Activated T-cell treated with anti-CD3 and anti-CD28 coated beads for 4 hours (primary cell): ENCODE results near the gene AGMAT.

Source experiments
- DNase-seq: peaks from one replicate; pipeline ENCODE4 v3.0.0-alpha.2; 2020

AGMAT gene, protein sequence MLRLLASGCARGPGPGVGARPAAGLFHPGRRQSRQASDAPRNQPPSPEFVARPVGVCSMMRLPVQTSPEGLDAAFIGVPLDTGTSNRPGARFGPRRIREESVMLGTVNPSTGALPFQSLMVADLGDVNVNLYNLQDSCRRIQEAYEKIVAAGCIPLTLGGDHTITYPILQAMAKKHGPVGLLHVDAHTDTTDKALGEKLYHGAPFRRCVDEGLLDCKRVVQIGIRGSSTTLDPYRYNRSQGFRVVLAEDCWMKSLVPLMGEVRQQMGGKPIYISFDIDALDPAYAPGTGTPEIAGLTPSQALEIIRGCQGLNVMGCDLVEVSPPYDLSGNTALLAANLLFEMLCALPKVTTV

DNA sequence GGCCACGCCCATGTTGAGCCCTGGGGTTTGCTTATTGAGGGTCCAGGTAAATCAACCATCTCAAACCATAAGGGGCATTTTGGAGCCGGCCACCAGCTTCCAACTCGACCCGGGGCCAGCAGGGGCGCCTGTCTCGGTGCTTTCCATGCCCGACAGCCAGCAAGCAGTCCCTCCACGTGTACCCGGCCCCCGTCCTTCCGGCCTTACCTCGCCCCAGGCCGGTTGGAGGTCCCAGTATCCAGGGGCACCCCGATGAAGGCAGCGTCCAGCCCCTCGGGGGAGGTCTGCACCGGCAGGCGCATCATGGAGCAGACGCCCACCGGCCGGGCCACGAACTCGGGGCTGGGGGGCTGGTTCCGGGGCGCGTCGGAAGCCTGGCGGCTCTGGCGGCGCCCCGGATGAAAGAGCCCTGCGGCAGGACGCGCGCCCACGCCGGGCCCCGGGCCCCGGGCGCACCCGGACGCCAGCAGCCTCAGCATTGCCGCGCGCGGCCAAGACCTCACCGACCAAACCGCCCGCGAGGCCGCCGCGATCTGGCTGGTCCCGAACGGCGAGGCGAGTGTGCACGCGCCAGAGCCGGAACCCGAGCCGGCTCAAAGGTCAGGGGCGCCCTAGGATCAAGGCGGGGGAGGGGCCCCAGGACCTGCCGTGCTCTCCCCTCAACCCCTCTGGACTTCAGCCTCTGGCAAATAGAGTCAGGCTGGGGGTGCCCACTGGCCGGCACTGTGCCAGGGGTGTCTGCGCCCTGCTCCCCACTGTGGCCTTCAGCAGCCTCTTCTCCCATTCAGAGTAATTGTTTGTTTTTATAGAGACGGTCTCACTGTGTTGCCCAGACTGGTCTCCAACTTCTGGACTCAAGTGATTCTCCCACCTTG, at the start of gene AGMAT:
AGMAT (minus strand) TSS at position 563 of the 875 bp plus-strand sequence; CDS start at position 479, 84 bp downstream.
- DNase-seq: peak; percentile 38

DNA sequence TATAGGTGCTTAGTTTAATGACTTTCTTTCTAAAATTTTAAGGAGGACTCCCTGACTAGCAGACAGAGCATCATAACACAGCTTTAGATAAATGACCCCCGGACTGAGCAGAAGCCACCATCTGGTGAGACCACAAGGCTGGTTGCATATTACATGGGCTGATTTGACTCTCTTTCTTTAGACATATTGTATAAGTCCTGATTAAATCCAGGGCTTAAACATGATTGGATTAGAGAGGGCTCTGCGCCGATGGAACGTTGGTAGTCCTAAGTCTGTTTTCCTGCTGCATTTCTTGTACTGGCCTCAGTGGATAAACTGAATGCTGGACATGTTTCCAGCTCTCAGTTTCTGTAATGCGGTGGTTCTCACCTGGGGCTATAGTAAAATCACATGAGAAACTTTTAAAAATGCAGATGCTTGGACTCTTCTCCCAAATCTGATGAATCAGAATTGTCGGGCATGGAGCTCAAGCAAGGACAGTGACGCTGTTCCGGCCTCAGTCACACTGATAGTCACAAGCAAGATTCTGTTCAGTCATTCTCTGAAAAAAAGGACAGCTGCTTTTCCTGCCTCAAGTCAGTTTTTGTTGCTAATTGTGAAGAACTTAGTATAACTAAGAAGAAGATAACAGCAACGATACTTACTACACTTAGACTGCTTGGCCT, 49.0 kb upstream of the AGMAT start:
- no peak for DNase-seq

DNA sequence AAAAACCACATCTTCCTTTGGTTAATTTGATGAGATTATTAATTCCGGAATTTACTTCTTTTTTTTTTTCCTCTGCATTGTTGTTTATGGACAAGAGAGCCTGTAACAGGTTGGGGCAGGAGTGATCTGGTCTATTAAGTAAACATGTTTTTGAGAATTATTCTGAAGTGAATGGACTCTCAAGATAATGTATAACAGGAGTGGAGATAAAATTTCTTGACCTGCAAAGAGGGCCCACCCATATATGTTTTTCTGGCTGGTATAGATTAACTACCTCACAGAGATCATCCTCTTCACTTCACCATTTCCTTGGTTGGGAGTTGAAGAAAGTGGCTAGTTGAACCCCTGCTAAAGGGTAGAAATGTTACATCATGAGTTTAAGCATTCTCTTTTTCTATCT, 43.2 kb upstream of the AGMAT start:
- no peak for DNase-seq

DNA sequence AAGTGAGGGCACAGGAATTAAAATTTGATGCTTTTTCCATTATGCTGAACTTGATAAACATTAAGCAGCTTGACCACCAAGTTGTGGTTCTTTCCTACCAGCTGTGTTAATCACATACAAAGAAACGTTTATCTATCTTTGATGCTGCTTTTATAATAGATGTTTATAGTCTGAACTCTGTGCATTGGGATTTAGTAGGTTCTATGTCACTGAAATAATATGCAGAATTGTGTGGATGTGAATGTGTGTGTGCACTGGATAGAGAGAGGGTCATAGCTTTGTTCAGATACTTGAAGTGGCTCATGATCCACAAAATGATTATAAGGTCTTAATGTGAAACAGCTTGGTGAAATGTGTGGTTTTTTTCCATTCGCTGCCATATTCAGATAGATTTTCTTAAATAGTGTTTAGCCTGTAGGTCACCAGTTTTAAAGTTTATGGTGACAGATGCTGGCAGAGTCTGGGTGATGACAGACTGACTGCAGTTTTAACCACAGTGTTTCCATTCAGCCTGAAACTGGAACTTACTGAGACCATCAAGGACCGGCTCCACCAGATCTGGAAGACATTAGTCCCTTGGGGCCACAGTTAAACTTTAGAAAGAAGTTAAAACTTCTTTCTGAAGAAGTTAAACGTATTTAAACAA, 42.6 kb upstream of the AGMAT start:
- DNase-seq: no peak

DNA sequence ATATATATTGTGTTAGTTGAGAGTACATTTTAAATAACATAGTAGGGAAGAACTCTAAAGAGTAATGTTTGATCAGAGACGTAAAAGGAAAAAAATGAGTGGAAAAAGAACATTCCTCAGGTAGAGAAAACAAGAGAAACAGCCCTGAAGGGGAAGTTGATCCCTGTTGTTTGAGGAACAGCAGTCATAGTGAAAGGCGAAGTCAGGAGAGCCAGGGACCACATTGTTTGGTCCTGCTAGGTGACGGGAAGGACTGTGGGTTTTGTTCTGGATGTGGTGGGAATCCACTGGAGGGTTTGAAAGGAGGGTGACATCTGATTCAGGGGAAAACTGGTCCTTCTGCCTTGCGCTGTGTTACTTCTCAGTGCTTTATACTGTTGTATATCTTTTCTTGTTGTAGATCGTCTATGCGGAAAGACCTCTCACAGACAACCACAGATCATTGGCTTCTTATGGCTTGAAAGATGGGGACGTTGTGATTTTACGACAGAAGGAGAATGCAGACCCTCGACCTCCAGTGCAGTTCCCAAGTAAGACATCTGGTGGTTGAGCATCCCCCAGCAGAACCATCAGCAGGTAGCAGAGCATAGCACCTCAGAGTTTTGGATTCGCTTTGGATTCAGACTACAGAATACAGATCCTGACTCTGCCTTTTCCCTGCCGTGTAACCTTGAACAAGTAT, 41.6 kb upstream of the AGMAT start:
- no peak for DNase-seq

DNA sequence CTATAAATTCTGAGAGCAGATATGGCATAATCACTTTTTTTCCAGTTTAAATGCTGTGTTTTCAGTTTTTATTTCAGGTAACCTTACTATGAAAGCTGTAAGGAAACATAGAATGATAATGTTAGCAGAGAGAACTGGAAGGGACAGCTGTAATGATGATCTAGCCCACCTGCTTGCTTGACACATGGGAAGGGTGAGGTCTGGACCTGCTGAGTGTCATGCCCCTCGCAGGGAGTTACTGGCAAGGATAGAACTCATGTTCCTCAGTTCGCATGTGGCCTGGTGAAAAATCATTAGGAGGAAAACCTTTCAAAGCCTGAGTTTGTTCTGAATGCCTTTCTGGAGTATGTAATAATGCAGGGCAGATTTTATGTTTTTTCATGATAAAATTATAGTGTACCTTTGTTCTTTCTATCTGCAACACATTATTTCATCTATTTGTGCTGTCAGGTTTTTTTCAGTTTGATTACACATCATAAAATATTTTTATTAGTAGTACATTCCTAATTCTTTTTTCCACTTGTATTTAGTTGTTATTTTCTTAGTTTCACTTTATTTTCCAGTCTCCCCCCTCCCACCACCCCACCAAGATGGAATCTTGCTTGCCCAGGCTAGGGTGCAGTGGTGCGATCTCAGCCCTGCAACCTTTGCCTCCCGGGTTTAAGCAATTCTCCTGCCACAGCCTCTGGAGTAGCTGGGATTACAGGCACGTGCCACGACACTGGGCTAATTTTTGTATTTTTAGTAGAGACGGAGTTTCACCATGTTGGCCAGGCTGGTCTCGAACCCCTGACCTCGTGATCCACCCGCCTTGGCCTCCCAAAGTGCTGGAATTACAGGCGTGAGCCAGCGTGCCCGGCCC, 40.4 kb upstream of the AGMAT start:
- no peak for DNase-seq

DNA sequence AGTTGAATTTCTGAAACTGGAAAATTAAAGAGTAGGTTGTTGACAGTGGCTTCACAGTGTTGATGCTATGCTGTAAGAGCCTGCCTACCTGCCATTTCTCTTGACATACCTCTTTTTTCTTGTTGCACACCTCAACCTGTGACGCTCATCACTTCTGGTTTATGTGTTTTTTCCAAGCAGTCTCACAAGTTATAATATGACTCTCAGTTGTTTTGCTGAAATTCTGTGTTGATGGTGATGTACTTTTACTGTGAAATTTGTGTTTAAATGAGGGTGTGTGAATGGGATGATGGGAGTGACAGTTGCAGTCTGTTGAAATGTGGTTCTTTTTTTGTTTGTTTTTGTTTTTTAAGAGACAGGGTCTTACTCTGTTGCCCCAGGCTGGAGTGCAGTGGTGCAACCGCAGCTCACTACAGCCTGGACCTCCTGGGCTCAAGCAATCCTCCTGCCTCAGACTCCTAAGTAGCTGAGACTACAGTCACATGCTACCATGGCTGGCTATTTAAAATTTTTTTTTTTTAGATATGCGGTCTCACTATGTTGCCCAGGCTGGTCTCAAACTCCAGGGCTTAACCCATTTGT, 39.4 kb upstream of the AGMAT start:
- no peak for DNase-seq

DNA sequence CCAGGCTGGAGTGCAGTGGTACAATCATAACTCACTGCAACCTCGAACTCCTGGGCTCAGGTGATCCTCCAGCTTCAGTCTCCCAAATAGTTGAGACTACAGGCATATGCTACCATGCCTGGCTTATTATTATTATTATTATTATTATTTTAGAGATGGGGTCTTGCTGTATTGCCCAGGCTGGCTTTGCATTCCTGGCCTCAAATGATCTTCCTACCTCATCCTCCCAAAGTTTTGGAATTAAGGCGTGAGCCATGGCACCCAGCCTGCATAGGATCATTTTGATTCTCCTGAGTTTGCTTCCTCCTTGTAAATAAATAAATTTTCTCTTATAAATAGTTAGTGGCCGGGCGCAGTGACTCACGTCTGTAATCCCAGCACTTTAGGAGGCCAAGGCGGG, 38.6 kb upstream of the AGMAT start:
- DNase-seq: no peak

DNA sequence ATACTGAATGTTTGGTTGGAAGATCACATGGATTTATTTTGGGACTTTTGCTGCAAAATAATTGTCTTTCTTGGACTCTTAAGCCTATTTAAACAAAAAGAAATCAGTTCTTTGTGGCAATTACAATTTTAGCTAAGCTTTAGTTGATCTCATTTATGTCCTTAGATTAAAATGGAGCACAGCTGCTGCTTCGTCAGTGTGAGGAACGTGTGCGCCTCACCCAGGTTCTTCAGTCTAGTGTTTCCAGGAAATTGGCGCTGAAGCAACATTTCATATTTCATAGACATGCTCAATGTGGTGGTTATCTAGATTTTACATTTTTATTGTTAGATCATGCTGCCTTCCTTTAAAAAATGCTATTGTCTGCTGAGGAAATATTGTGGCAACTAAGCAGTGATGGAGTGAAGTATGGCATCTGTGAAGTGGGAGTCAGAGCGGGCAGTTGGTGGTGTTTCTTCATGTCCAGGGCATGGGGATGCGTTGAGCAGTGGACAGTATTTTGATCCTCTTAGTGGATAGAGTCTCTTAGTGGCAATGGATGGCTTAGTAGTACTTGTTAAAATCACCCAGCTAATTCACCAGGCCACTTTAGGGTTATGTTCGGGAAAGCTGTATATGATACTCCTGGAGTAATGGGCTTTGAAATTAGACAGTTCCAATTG, 38.0 kb upstream of the AGMAT start:
- no peak for DNase-seq

DNA sequence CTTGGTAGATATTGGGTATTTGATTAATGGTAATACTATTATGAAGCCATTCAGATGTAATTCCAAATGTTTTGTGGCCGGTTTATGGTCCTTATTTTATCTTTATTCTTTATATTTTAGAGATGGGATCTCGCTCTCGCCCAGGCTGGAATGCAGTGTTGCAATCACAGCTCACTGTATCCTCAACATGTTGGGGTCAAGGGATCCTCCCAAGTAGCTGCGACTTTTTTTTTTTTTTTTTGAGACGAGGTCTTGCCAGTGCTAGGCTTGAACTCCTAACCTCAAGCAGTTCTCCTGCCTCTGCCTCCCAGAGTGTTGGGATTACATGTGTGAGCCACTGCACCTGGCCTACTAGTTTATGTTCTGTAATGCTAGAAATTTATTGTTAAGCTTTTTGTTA, 37.1 kb upstream of the AGMAT start:
- DNase-seq: no peak

DNA sequence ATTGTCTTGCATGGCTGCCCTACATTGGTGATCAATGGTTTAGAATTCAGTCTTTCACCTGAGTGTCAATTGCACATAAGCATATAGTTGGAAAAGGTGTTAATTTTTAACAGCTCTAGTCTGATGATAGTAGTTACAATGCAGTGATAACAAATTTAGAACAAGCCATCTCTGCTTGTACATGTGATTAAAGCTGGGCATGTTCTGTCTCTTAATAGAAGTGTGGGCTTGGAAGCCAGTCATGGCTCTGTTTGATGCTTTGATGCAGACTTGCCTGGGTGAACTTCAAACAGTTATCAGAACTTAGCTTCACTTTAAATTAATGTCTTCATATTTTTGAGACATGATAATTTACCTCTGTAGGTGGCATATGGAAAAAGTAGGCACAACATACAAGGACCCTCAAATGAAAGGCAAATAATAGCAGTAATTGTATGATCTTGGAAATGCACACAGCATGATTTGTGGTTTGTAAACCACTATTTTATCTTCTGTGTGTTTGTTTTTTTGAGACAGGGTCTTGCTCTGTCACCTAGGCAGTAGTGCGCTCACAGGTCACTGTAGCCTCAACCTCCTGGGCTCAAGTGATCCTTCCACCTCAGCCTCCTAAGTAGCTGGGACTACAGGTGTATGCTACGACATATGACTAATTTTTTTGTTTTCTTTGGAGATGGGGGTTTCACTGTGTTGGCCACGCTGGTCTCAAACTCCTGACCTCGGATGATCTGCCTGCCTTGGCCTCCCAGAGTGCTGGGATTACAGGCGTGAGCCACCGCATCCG, 36.2 kb upstream of the AGMAT start:
- DNase-seq: no peak

DNA sequence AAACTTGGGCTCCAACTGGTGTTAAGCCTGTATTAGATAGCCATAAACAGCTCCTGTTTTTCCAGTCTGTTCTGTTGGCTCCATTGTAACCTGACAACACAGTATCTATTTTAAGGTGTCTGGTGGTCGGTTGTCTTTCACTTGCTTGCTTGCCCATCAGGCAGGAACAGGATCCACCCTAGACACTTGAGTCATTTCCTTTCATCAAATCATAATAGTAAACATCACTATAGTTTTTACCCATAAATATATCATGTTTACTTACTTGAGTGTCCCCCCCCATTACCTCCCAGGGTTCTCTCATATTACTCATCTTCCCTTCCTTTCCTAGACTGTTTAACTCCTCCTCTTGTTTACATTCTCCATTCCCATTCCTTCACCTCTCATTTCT, 35.3 kb upstream of the AGMAT start:
- DNase-seq: no peak

DNA sequence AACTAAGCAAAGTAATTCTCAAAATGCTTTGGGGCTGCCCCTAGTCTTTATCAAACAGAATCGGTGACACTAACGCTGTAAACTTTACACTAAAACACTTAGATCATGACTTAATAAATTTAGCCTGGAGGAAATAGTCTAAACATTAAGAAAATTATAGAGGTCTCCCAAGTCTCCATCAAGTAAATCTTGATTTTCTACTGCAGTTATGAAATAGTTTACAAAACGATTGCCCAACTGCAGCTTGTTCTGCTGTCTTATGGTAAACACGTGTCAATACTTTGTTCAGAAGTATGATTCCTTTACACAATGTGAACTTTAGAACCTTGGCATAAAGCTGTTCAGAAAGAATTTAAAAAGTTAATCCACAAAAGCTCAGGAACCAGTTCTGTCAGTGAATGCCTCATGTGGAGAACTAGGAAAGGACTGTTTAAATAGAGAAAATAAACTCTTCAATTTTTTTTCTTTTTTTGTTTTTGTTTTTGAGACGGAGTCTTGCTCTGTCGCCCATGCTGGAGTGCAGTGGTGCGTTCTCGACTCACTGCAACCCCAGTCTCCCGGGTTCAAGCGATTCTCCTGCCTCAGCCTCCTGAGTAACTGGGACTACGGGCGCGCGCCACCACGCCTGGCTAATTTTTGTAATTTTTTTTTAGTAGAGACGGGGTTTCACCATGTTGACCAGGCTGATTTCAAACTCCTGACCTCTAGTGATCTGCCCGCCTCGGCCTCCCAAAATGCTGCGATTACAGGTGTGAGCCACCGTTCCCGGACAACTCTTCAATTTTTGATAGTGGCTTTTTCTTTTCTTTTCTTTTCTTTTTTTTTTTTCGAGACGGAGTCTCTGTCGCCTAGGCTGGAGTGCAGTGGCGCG, 34.0 kb upstream of the AGMAT start:
- no peak for DNase-seq

DNA sequence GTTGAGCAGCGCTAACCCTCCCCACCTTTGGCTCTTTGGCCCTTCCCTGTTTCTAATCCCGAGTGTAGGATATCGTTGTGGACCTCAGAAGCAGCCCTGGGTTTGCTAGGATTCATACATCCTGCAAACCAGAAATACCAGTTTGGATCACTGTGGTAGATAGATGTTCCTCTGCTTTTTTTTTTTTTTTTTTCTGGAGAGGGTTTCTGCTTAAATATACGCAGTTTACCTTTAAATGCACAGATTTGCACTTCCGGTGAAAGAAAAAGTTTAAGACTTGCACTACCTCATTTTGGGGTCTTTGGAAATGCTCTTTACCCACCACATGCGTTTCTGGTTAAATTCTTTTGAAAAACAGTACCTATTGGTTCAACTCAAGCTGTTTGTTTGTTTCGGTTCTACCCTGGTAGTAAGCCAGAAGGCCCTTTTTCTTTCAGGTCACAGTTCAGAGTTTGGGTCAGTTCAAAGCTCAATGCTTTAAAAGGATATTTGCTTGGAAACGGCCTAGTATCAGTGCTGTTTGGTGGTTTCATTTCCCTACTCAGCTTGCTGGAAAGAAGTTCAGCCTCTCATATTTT, 33.3 kb upstream of the AGMAT start:
- DNase-seq: no peak

DNA sequence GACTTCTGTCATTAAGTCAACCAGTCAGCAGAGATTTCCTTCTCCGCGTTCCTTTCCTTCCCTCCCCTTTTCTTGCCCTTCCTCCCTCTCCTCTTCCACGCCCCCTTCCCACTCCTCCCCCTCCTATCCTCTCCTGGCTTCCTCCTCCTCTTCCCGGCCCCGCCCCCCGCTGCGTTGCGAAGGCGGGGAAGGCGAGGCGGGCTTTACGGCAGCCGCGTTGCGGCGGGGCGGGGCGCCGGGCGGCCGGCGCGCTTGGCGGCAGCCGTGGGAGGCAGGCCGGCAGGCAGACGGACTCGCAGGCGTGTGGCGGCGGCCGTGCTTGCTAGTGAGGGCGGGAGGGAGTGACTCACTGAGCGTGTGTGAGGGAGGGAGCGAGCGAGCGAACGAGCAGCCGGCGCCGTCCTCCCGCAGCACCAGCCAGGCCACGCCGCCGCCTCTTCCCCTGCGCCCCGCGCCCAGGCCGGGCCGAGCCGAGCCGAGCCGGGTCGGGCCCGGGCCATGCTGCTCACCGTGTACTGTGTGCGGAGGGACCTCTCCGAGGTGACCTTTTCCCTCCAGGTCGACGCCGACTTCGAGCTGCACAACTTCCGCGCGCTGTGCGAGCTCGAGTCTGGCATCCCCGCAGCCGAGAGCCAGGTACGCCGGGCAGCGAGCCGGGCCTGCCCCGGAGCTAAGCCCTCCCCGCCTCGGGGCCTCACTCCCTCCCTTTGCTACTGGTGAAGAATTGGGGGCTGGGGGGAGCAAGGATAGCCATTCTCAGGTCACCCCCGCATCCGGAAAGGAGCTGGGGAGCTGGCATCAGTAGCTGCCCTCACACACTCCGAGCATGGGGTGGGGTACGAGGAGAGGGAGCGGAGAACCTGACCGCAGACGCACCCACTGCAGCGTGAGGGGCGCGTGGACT, 32.6 kb upstream of the AGMAT start, which contains the start of gene DDI2:
DDI2 (plus strand) TSS at position 286 of the 904 bp plus-strand sequence; CDS start at position 499, 213 bp downstream.
- DNase-seq: peak; percentile 88

DNA sequence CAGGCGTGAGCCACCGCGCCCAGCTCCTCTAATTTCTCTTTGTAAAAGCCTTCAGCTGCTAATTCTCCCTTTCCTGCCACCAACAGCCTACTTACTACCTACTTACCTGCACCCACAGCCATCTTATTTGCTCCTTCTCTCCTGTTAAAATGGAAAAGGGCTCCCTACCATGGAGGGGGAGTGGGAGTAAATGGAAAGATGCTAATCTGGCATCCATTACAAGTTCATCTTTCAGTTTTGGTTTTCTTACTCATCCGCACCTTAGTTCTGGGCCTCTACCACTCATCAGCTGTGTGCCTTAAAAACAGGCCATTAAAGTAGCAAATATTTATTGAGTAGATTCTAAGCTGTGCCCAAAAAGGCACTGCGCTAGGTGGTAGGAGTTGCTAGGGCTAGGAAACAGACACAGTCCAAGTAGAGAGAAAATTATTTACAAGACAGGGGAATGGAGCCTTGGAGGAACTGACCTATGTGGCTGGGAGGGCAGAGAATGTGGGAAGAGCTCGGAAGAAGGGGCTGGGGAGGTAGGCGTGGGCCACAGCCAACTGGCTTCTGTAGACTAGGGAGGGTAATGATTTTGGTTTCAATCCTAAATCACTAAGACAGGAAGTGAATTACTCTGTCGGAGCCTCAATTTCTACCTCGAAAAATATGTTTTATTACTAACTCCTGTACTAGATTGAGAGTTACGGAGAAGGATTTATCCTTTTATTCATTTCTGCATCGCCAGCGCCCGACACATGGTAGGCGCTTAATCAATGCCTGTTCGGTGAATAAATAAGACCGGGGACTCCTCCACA, 31.7 kb upstream of the AGMAT start:
- no peak for DNase-seq
